DMS79 treated with DMSO at 0.1 percent for 48 hours (cell line): ENCODE results near the gene KIR2DL4.
"Not testable (repeated sequence)": the region's sequence is repeated elsewhere in the genome, so short reads cannot be mapped to it uniquely, and the experiment has no call there.

Experiments
- DNase-seq: peaks from one replicate; lab custom pipeline; 2025; lab: John Stamatoyannopoulos, UW

The KIR2DL4 gene

DNA sequence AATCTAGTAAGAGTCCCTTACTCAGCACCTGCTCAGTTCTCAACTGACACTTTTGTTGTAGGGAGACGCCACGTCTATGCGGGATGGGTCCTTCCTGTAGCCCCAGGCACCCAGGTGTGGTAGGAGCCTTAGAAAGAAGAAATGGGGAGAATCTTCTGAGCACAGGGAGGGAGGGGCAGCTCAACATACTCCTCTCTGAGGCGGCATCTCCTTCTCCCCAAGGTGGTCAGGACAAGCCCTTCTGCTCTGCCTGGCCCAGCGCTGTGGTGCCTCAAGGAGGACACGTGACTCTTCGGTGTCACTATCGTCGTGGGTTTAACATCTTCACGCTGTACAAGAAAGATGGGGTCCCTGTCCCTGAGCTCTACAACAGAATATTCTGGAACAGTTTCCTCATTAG lies 1.2 kb downstream of the KIR2DL4 start:
- DNase-seq = no peak

DNA sequence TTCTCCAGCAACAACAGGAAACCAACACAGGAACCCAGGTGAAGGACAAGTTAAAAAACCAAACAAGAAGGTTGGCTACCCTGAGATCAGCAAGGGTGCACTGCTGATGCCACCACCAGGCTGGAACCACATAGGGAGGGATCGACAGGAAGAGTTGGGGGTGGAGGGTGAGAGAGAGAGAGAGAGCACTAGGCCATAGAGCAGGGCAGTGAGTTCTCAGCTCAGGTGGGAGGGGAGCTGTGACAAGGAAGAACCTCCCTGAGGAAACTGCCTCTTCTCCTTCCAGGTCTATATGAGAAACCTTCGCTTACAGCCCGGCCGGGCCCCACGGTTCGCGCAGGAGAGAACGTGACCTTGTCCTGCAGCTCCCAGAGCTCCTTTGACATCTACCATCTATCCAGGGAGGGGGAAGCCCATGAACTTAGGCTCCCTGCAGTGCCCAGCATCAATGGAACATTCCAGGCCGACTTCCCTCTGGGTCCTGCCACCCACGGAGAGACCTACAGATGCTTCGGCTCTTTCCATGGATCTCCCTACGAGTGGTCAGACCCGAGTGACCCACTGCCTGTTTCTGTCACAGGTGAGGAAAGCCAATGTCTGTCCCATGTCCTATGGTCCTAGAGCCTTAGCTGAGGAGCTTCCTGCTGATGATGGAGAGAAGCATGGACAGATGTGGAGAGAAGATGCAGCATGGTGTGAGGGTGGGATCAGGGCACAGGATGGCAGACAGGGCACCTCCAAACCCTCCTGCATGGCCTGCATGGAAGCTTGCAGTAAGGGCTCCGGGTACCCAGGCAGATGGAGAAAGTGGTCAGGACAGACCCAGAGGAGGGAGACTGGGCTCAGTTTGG lies 2.5 kb downstream of the KIR2DL4 start:
- DNase-seq = no peak

DNA sequence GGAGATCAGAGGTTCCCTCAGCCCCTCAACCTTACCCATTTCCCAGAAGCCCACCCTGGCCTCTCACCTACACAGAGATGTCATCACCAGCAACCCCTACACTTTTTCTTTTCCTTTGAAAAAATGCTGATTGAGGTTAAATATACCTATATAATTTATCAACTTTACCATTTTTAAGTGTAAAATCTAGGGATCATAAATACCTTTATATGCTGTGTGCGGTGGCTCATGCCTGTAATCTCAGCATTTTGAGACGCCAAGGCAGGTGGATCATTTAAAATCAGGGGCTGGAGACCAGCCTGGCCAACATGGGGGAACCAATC lies 3.1 kb downstream of the KIR2DL4 start:
- no peak for DNase-seq

DNA sequence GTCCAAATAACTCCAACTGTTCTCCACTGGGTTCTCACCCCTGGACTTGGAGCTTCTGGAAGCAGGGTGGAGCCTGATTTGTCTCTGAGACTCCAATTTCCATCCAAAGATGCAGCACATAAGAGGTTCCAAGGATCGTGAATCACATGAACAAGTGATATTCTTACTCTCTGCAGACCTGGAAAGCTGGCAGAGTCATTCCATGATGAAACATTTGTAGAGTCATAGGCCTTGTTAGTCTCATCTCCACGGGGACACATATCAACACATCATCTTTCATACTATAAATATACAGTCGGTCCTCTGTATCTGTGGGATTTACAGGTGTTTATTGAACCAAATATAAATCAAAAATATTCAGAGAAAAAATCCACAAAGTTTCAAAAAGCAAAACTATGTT lies 11.2 kb downstream of the KIR2DL4 start:
- not testable (repeated sequence) for DNase-seq

DNA sequence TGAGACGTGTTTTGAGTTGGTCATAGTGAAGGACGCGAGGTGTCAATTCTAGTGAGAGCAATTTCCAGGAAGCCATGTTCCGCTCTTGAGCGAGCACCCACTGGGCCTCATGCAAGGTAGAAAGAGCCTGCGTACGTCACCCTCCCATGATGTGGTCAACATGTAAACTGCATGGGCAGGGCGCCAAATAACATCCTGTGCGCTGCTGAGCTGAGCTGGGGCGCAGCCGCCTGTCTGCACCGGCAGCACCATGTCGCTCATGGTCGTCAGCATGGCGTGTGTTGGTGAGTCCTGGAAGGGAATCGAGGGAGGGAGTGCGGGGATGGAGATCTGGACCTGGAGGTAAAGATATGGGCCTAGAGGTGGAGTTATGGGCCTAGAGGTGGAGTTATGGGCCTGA lies 12.8 kb downstream of the KIR2DL4 start, which contains the start of gene KIR3DL1:
Gene KIR3DL1, plus strand, starts transcription at position 218 of the 400 bp plus-strand sequence.
- DNase-seq = not testable (repeated sequence)

DNA sequence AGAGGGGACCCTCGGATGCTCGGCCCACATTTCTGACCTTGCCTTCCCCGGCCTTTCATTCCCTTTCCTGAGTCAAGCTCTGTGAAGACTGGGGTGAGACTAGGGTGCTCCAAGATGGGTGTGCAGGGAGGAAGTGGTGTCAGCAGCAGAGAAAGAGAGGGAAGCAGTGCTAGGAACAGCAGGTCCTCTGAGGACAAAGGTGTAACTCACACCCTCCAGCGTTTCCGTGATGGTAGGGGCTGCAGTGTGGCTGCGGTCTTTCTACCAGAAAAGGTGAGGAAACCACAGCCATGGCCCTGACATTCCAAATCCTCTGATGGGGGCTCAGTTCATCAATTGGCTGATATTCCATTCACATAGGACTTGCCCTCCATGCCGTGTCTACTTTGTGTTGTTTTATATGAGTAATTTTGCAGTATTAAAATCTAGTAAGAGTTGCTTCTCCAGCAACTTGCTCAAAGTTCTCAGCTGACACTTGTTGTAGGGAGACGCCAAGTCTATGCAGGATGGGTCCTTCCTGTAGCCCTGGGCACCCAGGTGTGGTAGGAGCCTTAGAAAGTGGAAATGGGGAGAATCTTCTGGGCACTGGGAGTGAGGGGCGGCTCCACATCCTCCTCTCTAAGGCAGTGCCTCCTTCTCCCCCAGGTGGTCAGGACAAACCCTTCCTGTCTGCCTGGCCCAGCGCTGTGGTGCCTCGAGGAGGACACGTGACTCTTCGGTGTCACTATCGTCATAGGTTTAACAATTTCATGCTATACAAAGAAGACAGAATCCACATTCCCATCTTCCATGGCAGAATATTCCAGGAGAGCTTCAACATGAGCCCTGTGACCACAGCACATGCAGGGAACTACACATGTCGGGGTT lies 14.5 kb downstream of the KIR2DL4 start:
- DNase-seq = no peak

DNA sequence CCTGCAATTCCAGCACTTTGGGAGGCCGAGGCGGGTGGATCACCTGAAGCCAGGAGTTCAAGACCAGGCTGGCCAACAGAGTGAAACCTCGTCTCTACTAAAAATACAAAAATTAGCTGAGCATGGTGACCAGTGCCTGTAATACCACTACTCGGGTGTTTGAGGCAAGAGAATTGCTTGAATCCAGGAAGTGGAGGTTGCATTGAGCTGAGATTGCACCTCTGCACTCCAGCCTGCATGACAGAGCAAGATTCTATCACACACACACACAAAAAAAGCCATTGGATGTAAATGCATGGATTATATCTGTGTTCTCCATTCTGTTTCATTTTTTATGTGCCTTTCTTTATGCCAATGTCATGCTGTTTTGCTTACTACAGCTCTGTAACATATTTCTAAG lies 21.0 kb downstream of the KIR2DL4 start:
- DNase-seq = not testable (repeated sequence)

DNA sequence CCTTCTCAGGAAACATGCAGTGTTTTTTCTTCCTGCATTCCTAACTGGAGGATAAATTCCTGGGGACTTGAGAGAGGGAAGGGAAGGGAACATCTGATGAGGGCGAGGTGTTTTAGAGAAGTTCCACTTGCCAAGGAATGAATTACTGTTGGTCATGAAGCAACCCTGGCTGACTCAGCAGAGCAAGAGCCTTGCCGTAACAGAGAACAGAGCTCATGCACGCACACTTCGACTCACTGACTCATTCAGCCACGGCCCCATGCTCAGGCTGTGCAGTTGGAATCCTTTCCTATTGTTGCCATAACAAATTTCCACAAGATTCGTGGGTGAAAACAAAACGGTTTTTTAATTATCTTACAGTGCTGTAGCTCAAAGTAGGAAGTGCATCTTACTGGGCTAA lies 21.9 kb downstream of the KIR2DL4 start:
- not testable (repeated sequence) for DNase-seq

DNA sequence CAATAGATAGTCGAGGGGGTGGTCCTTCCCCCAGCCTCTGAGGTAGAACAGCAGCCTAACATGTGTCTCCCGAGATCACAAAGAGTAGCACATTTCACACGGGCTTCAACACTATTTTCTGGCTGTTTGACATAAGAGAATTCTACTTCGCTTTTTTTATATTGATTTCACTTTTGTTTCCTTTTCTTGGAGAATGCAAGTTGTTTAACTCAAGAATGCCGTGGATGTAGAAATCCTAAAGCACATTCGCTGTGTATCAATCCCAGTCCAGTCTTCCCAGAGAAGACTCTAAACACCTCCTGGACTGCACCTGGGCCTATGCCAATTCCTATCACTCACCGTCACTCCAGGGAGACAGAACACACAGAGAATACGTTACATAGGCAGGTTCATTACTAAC lies 24.7 kb downstream of the KIR2DL4 start:
- not testable (repeated sequence) for DNase-seq

DNA sequence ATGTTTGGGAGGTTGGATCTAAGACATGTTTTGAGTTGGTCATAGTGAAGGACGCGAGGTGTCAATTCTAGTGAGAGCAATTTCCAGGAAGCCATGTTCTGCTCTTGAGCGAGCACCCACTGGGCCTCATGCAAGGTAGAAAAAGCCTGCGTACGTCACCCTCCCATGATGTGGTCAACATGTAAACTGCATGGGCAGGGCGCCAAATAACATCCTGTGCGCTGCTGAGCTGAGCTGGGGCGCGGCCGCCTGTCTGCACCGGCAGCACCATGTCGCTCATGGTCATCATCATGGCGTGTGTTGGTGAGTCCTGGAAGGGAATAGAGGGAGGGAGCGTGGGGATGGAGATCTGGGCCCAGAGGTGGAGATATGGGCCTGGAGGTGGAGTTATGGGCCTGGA lies 29.1 kb downstream of the KIR2DL4 start, which contains the start of gene KIR2DS4:
Gene KIR2DS4, plus strand, starts transcription at position 181 of the 400 bp plus-strand sequence.
- DNase-seq = not testable (repeated sequence)

DNA sequence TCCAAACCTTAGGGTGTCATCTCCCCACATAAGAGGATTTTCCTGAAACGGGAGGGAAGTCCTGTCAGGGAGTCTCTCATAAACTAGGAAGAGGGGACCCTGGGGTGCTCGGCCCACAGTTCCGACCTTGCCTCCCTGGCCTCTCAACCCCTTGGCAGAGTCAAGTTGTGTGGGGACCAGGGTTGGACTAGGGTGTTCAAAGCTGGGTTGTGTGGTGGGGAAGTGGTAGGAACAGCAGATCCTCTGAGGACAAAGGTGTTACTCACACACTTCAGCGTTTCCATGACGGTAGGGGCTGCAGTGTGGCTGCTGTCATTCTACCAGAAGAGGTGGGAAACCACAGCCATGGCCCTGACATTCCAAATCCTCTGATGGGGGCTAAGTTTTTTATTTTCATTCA lies 31.7 kb downstream of the KIR2DL4 start:
- DNase-seq = not testable (repeated sequence)

DNA sequence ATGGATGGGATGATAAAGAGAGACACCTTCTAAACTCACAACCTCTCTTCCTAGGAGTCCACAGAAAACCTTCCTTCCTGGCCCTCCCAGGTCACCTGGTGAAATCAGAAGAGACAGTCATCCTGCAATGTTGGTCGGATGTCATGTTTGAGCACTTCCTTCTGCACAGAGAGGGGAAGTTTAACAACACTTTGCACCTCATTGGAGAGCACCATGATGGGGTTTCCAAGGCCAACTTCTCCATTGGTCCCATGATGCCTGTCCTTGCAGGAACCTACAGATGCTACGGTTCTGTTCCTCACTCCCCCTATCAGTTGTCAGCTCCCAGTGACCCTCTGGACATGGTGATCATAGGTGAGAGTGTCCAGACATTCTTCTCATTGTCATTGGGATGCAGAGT lies 34.1 kb downstream of the KIR2DL4 start:
- DNase-seq = not testable (repeated sequence)

DNA sequence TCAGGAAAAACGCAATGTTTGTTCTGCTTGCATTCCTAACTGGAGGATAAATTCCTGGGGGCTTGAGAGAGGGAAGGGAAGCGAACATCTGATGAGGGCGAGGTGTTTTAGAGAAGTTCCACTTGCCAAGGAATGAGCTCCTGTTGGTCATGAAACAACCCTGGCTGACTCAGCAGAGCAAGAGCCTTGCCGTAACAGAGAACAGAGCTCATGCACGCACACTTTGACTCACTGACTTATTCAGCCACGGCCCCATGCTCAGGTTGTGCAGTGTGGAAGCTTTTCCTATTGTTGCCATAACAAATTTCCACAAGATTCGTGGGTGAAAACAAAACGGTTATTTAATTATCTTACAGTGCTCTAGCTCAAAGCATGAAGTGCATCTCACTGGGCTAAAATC lies 39.8 kb downstream of the KIR2DL4 start:
- DNase-seq = not testable (repeated sequence)

DNA sequence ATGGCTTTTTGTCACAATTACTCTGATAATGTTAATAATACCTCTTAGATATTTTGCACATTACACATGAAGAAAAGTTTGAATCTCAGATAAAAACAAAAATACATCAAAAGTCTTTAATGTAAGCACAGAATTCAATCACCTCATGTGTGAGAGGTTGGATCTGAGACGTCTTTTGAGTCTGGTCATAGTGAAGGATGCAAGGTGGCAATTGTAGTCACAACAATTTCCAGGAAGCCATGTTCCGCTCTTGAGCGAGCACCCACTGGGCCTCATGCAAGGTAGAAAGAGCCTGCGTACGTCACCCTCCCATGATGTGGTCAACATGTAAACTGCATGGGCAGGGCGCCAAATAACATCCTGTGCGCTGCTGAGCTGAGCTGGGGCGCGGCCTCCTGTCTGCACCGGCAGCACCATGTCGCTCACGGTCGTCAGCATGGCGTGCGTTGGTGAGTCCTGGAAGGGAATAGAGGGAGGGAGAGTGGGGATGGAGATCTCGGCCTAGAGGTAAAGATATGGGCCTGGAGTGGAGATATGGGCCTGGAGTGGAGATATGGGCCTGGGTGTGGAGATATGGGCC lies 46.7 kb downstream of the KIR2DL4 start, which contains the start of gene KIR3DL2:
Gene KIR3DL2, plus strand, starts transcription at position 383 of the 580 bp plus-strand sequence. Its CDS starts 33 bp downstream, at position 416.
- not testable (repeated sequence) for DNase-seq

DNA sequence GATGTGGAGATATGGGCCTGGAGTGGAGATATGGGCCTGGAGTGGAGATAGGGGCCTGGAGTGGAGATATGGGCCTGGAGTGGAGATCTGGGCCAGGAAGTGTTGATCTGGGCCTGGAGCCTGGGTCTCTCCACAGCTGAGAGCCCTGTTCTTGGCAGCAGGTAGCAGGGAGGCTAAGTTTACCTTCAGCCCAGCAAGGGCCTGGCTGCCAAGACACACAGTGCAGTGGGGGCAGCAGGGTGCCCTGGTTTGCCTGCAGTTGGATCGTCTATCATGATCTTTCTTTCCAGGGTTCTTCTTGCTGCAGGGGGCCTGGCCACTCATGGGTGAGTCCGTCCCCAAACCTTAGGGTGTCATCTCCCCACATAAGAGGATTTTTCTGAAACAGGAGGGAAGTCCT lies 47.5 kb downstream of the KIR2DL4 start:
- DNase-seq = no peak

DNA sequence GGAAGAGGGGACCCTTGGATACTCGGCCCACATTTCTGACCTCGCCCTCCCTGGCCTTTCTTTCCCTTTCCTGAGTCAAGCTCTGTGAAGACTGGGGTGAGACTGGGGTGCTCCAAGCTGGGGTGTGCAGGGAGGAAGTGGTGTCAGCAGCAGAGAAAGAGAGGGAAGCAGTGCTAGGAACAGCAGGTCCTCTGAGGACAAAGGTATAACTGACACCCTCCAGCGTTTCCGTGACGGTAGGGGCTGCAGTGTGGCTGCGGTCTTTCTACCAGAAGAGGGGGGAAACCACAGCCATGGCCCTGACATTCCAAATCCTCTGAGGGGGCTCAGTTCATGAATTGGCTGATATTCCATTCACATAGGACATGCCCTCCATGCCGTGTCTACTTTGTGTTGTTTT lies 47.9 kb downstream of the KIR2DL4 start:
- no peak for DNase-seq

DNA sequence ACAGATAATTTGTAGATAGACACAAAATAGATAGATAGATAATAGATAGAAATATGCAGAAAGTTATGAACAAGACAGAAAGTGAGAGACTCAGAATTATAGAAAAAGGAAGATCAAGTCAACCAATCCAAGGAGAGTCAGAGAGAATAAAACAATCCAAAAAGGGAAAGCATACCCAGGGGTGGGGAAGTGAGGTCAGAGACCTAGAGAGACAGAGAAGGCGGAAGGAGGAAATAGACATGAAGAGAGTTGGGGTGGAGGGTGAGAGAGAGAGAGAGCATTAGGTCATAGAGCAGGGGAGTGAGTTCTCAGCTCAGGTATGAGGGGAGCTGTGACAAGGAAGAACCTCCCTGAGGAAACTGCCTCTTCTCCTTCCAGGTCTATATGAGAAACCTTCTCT lies 51.8 kb downstream of the KIR2DL4 start:
- DNase-seq = not testable (repeated sequence)

DNA sequence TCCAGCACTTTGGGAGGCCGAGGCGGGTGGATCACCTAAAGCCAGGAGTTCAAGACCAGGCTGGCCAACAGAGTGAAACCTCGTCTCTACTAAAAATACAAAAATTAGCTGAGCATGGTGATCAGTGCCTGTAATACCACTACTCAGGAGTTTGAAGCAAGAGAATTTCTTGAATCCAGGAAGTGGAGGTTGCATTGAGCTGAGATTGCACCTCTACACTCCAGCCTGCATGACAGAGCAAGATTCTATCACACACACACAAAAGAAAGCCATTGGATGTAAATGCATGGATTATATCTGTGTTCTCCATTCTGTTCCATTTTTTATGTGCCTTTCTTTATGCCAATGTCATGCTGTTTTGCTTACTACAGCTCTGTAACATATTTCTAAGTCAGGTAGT lies 55.1 kb downstream of the KIR2DL4 start:
- DNase-seq = not testable (repeated sequence)

DNA sequence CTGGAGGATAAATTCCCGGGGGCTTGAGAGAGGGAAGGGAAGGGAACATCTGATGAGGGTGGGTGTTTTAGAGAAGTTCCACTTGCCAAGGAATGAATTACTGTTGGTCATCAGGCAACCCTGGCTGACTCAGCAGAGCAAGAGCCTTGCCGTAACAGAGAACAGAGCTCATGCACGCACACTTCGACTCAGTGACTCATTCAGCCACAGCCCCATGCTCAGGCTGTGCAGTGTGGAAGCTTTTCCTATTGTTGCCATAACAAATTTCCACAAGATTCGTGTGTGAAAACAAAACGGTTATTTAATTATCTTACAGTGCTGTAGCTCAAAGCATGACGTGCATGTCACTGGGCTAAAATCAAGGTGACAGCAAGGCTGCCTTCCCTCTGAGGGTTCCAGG lies 56.0 kb downstream of the KIR2DL4 start:
- DNase-seq = not testable (repeated sequence)

DNA sequence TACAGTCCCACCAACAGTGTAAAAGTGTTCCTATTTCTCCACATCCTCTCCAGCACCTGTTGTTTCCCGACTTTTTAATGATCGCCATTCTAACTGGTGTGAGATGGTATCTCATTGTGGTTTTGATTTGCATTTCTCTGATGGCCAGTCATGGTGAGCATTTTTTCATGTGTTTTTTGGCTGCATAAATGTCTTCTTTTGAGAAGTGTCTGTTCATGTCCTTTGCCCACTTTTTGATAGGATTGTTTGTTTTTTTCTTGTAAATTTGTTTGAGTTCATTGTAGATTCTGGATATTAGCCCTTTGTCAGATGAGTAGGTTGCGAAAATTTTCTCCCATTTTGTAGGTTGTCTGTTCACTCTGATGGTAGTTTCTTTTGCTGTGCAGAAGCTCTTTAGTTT lies 60.0 kb downstream of the KIR2DL4 start:
- not testable (repeated sequence) for DNase-seq
